GM20000 (cell line): Measurements from ENCODE around the gene FGF12.

Experiments used
- DNase-seq: peaks from one replicate; pipeline ENCODE4 v3.0.0; 2012; ENCODE audit warnings: low spot score
- TF ChIP-seq, protein P1 (sequence below): IDR thresholded peaks from 2 replicates; pipeline ENCODE4 v1.5.1; 2012; ENCODE audit warnings: mild to moderate bottlenecking, control low read depth; ENCODE audit errors: extremely low read depth, missing control alignments

FGF12 gene

DNA sequence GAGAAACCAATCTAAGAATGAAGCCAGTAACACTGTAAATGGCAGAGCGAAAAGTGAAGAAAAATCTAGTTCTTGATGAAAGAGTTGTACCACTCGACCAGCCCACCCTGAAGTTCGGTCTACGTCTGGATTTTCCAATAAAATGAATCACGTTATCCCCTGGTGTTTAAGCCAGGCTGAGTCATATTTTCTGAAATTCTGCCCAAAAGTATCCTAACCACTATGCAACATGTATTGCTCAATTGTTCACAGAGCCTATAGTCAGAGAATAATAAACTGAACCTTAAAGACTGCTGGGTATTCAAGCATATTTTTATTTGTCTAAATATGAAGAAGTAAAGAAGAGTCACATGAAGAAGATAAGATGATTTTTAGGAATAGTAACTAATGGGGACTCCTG lies 245.7 kb downstream of the FGF12 start:
- TF ChIP-seq, protein P1, sequence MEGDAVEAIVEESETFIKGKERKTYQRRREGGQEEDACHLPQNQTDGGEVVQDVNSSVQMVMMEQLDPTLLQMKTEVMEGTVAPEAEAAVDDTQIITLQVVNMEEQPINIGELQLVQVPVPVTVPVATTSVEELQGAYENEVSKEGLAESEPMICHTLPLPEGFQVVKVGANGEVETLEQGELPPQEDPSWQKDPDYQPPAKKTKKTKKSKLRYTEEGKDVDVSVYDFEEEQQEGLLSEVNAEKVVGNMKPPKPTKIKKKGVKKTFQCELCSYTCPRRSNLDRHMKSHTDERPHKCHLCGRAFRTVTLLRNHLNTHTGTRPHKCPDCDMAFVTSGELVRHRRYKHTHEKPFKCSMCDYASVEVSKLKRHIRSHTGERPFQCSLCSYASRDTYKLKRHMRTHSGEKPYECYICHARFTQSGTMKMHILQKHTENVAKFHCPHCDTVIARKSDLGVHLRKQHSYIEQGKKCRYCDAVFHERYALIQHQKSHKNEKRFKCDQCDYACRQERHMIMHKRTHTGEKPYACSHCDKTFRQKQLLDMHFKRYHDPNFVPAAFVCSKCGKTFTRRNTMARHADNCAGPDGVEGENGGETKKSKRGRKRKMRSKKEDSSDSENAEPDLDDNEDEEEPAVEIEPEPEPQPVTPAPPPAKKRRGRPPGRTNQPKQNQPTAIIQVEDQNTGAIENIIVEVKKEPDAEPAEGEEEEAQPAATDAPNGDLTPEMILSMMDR, result no peak
- DNase-seq, result no peak

DNA sequence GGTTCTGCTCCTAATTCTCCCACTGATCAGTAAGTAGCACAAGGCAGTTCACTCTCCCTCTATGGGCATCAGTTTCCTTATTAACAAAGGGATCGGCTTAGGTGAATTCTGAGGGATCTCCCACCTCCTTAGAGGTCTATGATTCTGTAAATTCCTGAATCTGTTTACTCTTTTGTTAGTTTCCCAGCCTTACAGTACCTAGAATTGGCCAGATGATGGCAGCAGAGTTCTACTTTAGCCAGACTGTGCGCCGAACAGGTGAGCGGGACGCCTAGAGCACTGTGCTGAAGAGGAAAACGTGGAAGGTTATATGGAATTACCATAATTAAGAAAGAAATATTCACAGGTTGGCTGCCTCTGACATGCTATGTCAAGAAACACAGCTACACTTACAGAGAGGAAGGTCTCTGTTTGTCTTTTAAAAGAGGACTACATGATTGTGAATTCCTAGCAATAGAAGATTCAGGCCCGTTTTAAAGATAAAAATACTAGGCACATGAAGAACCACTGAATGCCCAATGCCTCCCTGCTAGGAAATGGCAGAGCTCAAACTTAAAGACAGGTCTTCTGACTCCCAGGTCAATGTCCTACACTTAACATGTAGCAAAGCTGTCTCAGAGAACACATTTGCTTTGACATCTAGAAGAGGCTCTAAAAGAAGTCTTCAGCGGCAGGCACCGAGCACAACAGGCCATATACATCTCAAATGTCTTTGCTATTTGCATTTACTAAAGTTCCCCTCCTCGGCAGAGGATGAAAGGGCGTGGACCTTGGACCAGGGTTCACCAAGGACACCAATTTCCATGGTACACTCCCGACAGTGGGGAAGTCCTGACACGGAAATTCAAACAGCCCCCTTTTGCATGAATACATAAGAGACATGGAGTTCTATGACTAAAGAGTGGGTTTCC lies 259.9 kb downstream of the FGF12 start:
- TF ChIP-seq, protein P1, result peak; percentile 72
- peak; percentile 41 for DNase-seq

DNA sequence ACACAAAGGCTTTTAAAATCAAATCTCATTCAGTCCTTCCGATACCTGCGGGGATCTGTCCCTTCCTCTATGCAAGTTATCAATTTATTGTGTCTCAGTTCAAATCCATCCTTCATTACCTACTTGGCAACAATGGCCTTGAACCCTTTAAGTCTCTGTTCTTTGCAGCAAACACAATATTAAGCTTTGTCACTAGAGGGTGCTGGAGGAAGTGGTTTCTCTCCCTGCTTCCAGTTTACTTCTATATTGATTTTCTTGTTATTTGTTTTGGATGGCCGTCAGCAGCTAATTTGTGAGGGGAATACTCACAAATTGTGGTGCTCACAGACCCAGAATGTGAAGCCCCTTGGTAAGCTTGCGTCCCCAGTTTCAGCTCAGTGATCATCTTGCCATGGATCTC lies 278.3 kb downstream of the FGF12 start:
- DNase-seq, result no peak
- TF ChIP-seq, protein P1, result peak; percentile 17

DNA sequence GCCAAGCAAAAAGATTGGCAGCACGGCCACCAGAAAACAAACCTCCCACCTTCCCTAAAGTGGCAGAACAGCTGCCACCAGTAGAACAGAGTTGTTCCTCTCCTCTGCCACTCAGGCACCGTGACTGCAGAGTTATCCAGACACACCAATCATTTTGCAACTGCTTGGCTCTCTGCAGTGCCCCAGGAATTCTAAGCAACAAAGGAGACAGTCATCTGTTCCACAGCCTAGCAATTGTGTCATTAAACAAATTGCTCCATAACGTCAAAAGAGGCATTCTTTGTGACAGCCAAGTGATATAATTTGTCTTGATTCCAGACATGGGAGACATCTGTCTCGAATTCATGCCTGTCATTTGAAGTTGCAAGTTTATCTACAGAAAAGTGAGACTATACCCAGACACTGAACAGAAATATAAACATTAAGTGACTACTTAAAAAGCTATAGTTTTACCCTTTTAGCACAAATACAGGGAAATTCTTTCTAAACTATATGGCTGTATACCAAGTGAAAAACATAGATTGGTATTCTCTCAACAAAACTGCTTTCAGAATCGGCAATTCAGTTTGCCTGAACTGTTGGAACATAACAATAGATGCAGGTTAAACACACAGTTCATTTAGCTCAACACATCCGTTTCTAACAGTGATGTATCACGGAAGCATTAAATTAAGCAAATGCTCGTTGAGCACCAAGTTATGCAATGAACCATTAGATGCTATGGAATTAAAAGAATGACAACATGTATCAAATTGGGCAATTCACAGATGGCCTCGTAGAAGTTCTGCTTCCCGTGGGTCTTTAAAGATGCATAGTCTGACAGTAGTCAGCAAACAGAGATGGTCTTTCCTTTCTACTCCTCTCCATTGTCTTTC lies 281.3 kb downstream of the FGF12 start:
- TF ChIP-seq, protein P1, result no peak
- DNase-seq, result no peak

DNA sequence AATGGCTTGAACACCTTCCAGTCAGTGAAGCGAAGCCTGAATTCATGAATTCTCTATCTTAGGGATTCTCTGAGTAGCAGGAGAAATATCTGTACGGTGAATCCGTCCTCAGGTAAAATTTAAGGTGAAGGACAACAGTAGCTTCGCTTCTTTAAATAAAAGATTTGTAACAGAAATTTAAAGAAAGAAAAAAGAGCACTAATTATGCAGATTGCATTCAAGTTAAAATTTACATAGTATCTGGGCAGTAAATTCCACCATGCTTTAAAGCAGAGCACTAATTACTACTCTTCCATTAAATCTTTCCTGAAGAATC lies 282.6 kb downstream of the FGF12 start:
- TF ChIP-seq, protein P1, result no peak
- DNase-seq, result no peak

DNA sequence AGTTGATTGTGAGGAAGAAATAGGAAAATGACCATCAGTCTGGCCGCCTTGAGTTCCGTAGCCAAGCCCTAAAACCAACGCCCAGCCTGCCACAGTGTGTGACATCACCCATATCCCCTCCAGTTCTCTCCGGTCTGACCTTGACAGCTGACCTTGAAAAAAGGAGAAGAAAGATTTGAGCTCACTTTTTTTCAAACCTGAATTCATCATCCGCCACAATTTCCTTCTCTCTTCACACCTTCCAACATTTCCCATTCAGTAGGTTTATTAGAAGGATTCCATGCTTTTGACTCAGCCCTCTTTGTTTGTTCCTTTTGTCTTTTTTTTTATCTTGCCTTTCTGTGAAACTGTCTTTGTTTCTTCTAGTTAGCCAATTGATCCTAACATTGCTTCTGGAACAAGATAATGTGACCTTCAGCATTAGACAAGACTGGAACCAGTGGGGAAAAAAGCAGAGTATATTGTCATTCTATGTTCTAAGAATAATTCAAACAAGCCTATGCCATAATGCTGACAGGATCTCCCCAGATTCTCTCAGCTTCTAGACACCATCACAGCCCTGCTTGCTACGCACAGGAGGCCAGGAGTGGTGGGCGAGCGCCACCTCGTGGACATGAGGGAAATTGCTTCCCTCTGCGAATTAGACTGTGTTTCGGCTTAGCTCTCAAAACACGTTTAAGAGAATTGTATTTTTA lies 283.1 kb downstream of the FGF12 start:
- TF ChIP-seq, protein P1, result peak; percentile 99
- peak; percentile 66 for DNase-seq
